H1 (cell line): ENCODE measurements around the gene NPTXR. TPM values are rescaled to one million over a fixed set of nuclear protein-coding genes. Genes with fewer than 3 reads are reported as not detected.

Experiments
- CTCF ChIA-PET: fragments of 300-600 bp; sonication (Branson Sonifier 250); formaldehyde crosslinking; loops from one replicate; lab custom pipeline; 2021; ENCODE audit not compliant: partially characterized antibody; lab: Charles Lee
- POLR2A ChIA-PET: fragments of 300-600 bp; sonication (Branson Sonifier 250); formaldehyde crosslinking; loops from one replicate; lab custom pipeline; 2021; ENCODE audit warnings: inconsistent platforms; ENCODE audit not compliant: partially characterized antibody; lab: Charles Lee
- DNase-seq, 2 experiments: peaks; one replicate each; pipeline versions ENCODE4 v3.0.0 to v3.0.0-alpha.2; 2010 to 2022; ENCODE audit warnings: low spot score in 2 of 2, low read depth in 1 of 2, mixed read lengths in 1 of 2
- FAIRE-seq: peaks from 2 replicates; lab custom pipeline; 2011; peaks lifted over from hg19 to GRCh38; lab: Jason Lieb, UNC
- H2AFZ ChIP-seq: 2 replicates; pipeline ENCODE4 v1.8.1; 2012; ENCODE audit warnings: low read length, inconsistent platforms
- H2AK5ac ChIP-seq: 2 replicates; pipeline ENCODE4 v1.6.1; 2013; ENCODE audit warnings: low read depth, low read length
- H2BK120ac ChIP-seq: replicated peaks from 2 replicates; pipeline ENCODE3; 2013; ENCODE audit warnings: low read depth, low read length, inconsistent platforms
- H2BK12ac ChIP-seq: 2 replicates; pipeline ENCODE4 v1.6.1; 2013; ENCODE audit warnings: low read depth, low read length
- H2BK15ac ChIP-seq: 2 replicates; pipeline ENCODE4 v1.6.1; 2013; ENCODE audit warnings: low read length
- H2BK20ac ChIP-seq: 2 replicates; pipeline ENCODE4 v1.6.1; 2013; ENCODE audit warnings: low read length
- H2BK5ac ChIP-seq: 2 replicates; pipeline ENCODE4 v1.6.1; 2013; ENCODE audit warnings: low read depth, low read length
- H3K14ac ChIP-seq: 2 replicates; pipeline ENCODE4 v1.6.1; 2013; ENCODE audit warnings: inconsistent platforms; ENCODE audit not compliant: insufficient read length
- H3K18ac ChIP-seq: 2 replicates; pipeline ENCODE4 v1.6.1; 2013; ENCODE audit warnings: low read length; ENCODE audit errors: extremely low read depth
- H3K23ac ChIP-seq: 2 replicates; pipeline ENCODE4 v1.6.1; 2013; ENCODE audit warnings: inconsistent platforms; ENCODE audit not compliant: insufficient read length
- H3K23me2 ChIP-seq: 2 replicates; pipeline ENCODE4 v1.6.1; 2013; ENCODE audit warnings: low read depth, low read length
- H3K27ac ChIP-seq: 2 replicates; pipeline ENCODE4 v1.6.1; 2011; ENCODE audit warnings: low read depth, low read length, inconsistent platforms
- H3K27me3 ChIP-seq, 4 experiments: replicated peaks in 1 of 4; 1 replicate in 1 of 4; 2 replicates in 3 of 4; pipeline versions ENCODE4 v1.6.1 to v1.8.1; 2011 to 2013; ENCODE audit warnings: low read length in 3 of 4, mild to moderate bottlenecking in 3 of 4, inconsistent platforms in 2 of 4, mixed read lengths in 2 of 4, moderate library complexity in 1 of 4; ENCODE audit not compliant: control insufficient read depth in 3 of 4, insufficient read depth in 3 of 4; ENCODE audit errors: extremely low read depth in 1 of 4
- H3K36me3 ChIP-seq, 4 experiments: 2 replicates each; pipeline versions ENCODE4 v1.6.1 to v1.8.1; 2011 to 2013; ENCODE audit warnings: mild to moderate bottlenecking in 4 of 4, low read length in 3 of 4, moderate library complexity in 2 of 4, control low read depth in 1 of 4, inconsistent platforms in 1 of 4; ENCODE audit not compliant: insufficient read depth in 4 of 4, control insufficient read depth in 2 of 4
- H3K4ac ChIP-seq: replicated peaks from 2 replicates; pipeline ENCODE3; 2013; ENCODE audit warnings: low read length, low read depth, mixed read lengths, inconsistent platforms; ENCODE audit not compliant: insufficient read length
- H3K4me1 ChIP-seq, 4 experiments: replicated peaks in 1 of 4; 1 replicate in 1 of 4; 2 replicates in 3 of 4; pipeline versions ENCODE4 v1.6.1 to v1.8.1; 2011 to 2013; ENCODE audit warnings: low read length in 3 of 4, inconsistent platforms in 2 of 4, mixed read lengths in 1 of 4; ENCODE audit not compliant: insufficient read depth in 4 of 4, control insufficient read depth in 3 of 4
- H3K4me2 ChIP-seq, 2 experiments: 2 replicates each; pipeline versions ENCODE4 v1.6.1 to v1.8.1; 2011 to 2013; ENCODE audit warnings: low read depth in 2 of 2, low read length in 2 of 2, control low read depth in 1 of 2, inconsistent platforms in 1 of 2, mild to moderate bottlenecking in 1 of 2; ENCODE audit not compliant: insufficient read depth in 1 of 2
- H3K4me3 ChIP-seq, 4 experiments: fragments of 200-600, 300-600 bp in 1 of 4; sonication (generic), shearing (Covaris generic), sonication (Bioruptor Twin) in 1 of 4; 2 replicates each; pipeline versions ENCODE4 v1.5.1 to v1.8.1; 2011 to 2016; ENCODE audit warnings: low read length in 4 of 4, low read depth in 3 of 4, control low read depth in 2 of 4, inconsistent platforms in 2 of 4, mild to moderate bottlenecking in 2 of 4, mixed read lengths in 1 of 4, moderate library complexity in 1 of 4; ENCODE audit not compliant: insufficient read depth in 2 of 4; ENCODE audit errors: extremely low read depth in 1 of 4
- H3K56ac ChIP-seq: replicated peaks from 2 replicates; pipeline ENCODE3; 2013; ENCODE audit warnings: low read depth, mild to moderate bottlenecking, mixed read lengths, low read length, inconsistent platforms; ENCODE audit not compliant: insufficient read length
- H3K79me1 ChIP-seq: 2 replicates; pipeline ENCODE4 v1.6.1; 2013; ENCODE audit warnings: low read depth, low read length, control low read depth
- H3K79me2 ChIP-seq, 2 experiments: 2 replicates each; pipeline versions ENCODE4 v1.6.1 to v1.8.1; 2012 to 2013; ENCODE audit warnings: low read length in 2 of 2, mild to moderate bottlenecking in 2 of 2, inconsistent platforms in 1 of 2; ENCODE audit not compliant: insufficient read depth in 2 of 2, control insufficient read depth in 1 of 2
- H3K9ac ChIP-seq, 4 experiments: replicated peaks in 1 of 4; 1 replicate in 1 of 4; 2 replicates in 3 of 4; pipeline versions ENCODE4 v1.6.1 to v1.8.1; 2011 to 2013; ENCODE audit warnings: low read depth in 3 of 4, low read length in 3 of 4, control low read depth in 2 of 4, mild to moderate bottlenecking in 2 of 4, moderate library complexity in 2 of 4, inconsistent platforms in 1 of 4; ENCODE audit errors: extremely low read depth in 1 of 4
- H3K9me3 ChIP-seq, 2 experiments: 2 replicates each; pipeline versions ENCODE4 v1.6.1 to v1.8.1; 2012 to 2013; ENCODE audit warnings: mild to moderate bottlenecking in 2 of 2, moderate library complexity in 2 of 2, control low read depth in 1 of 2, inconsistent platforms in 1 of 2, low read depth in 1 of 2, low read length in 1 of 2, mixed read lengths in 1 of 2; ENCODE audit not compliant: insufficient read depth in 2 of 2
- H4K20me1 ChIP-seq, 2 experiments: replicated peaks in 1 of 2; 2 replicates each; pipeline versions ENCODE3 to v1.8.1; 2011 to 2013; ENCODE audit warnings: inconsistent platforms in 2 of 2, low read length in 2 of 2, mild to moderate bottlenecking in 1 of 2; ENCODE audit not compliant: insufficient read depth in 2 of 2, control insufficient read depth in 1 of 2
- H4K5ac ChIP-seq: 2 replicates; pipeline ENCODE4 v1.6.1; 2013; ENCODE audit warnings: low read length, low read depth, mixed read lengths, inconsistent platforms; ENCODE audit not compliant: insufficient read length
- H4K8ac ChIP-seq: 2 replicates; pipeline ENCODE4 v1.8.0; 2013; ENCODE audit warnings: mild to moderate bottlenecking, moderate library complexity, low read length, inconsistent platforms; ENCODE audit not compliant: insufficient read depth; ENCODE audit errors: extremely low read depth
- H4K91ac ChIP-seq: replicated peaks from 2 replicates; pipeline ENCODE3; 2013; ENCODE audit warnings: low read length, mixed read lengths, inconsistent platforms; ENCODE audit not compliant: insufficient read length
- FOSL1 ChIP-seq: IDR thresholded peaks from 2 replicates; pipeline ENCODE4 v1.6.1; 2011; ENCODE audit warnings: mild to moderate bottlenecking, low read depth, low read length, moderate library complexity; ENCODE audit not compliant: insufficient read depth
- HDAC6 ChIP-seq: IDR thresholded peaks from one replicate; pipeline ENCODE4 v1.7.1; 2012; ENCODE audit warnings: low read depth, mild to moderate bottlenecking, inconsistent platforms, low read length, moderate library complexity
- MAFK ChIP-seq: IDR thresholded peaks from 2 replicates; pipeline ENCODE4 v1.6.1; 2012; ENCODE audit warnings: low read depth, mild to moderate bottlenecking, improper control_type of control experiment, low read length
- NANOG ChIP-seq: IDR thresholded peaks from 2 replicates; pipeline ENCODE4 v1.6.1; 2011; ENCODE audit warnings: low read length, low read depth, mild to moderate bottlenecking, inconsistent platforms; ENCODE audit not compliant: insufficient read depth, poor library complexity, severe bottlenecking
- WGBS, 2 experiments: shearing (Covaris generic) in 1 of 2; methylation state at CpG; one replicate each; pipeline versions ENCODE4 v1.1.6 to v1.1.7; 2013 to 2015; ENCODE audit warnings: low lambda C conversion rate in 2 of 2, mixed read lengths in 2 of 2, inconsistent platforms in 1 of 2, low coverage in 1 of 2, missing lambda C conversion rate in 1 of 2; ENCODE audit not compliant: insufficient replicate concordance in 2 of 2, insufficient coverage in 1 of 2, insufficient read length in 1 of 2; ENCODE audit errors: extremely low coverage in 1 of 2, missing lambda C conversion rate in 1 of 2; 5-methylcytosine and 5-hydroxymethylcytosine counted together
- polyA plus RNA-seq, 7 experiments: library from polyadenylated mRNA; depleted of rRNA in 3 of 7; stranded (reverse) in 5 of 7; unstranded in 2 of 7; fragments of >200 nt in 5 of 7; fragments of 200-250 nt in 2 of 7; gene quantifications; 1 replicate in 5 of 7; 2 replicates in 1 of 7; 4 replicates in 1 of 7; pipeline versions ENCODE4 v1.2.1 to v1.2.3, GENCODE V29; 2011 to 2013; ENCODE audit warnings: missing spikeins in 2 of 7, mixed read lengths in 2 of 7
- total RNA-seq: library from RNA; stranded (reverse); fragmentation: NEBNext Ultra II Directional; extraction: Animal tissue kit (Norgen Biotek cat#: 25700); gene quantifications from 2 replicates; pipeline ENCODE4 v1.2.1, GENCODE V29; 2021

NPTXR gene
- total and polyA plus RNA-seq, 2 of the 8 experiments (the other 6 are each of a cell fraction or from before 2014, with no cell fraction given), result 3.7 to 6.4 TPM

- POLR2A ChIA-PET, result interaction anchor here (1.1 to 1.2 kb wide), 2 partner anchors 10 to 61 kb away, joined by 3 read pairs; no protein-coding TSS in a partner anchor
- 85% methylated on average over 17 of the region's 17 CpGs; no CpG with 5 or more reads in 1 of the 2 experiments for WGBS, 2 experiments
- CTCF ChIA-PET, result interaction anchor here (1.0 to 6.8 kb wide), 4 partner anchors 6 to 48 kb away, joined by 3 to 53 read pairs (median 4); no protein-coding TSS in a partner anchor
Observed at GRCh38 chr22:38830026-38830844, 13.6 kb downstream of the NPTXR start.

More at GRCh38 chr22:38830026-38830844, 13.6 kb downstream of the NPTXR start:
- no peak overlapping the region for H2AFZ ChIP-seq
- H3K9me3 ChIP-seq, result no peaks in the 10 kb centered on the region
- no peaks in the 10 kb centered on the region for H3K79me1 ChIP-seq
- peaks cover 0 to 3% of the 10 kb centered on the region in 2 experiments for H4K20me1 ChIP-seq
- no peak overlapping the region for H3K4me2 ChIP-seq
- no peak overlapping the region for H3K18ac ChIP-seq
- H3K23ac ChIP-seq, result no peak overlapping the region
- H3K14ac ChIP-seq, result no peak overlapping the region
- H4K5ac ChIP-seq, result no peak overlapping the region
- H2BK15ac ChIP-seq, result no peak overlapping the region
- H2BK5ac ChIP-seq, result no peak overlapping the region
- no peak overlapping the region for H3K4me3 ChIP-seq
- H3K9ac ChIP-seq, result no peak overlapping the region
- H2BK20ac ChIP-seq, result no peak overlapping the region
- no peak overlapping the region for H2BK120ac ChIP-seq
- peaks cover 1% of the 10 kb centered on the region; the same call in 1 of the 2 replicates for H3K23me2 ChIP-seq
- no peak overlapping the region for H4K91ac ChIP-seq
- H3K4ac ChIP-seq, result no peak overlapping the region
- H3K56ac ChIP-seq, result no peak overlapping the region
- peaks cover 0 to 6% (median 3%) of the 10 kb centered on the region in 4 experiments; a peak in 2 of 7 replicates for H3K4me1 ChIP-seq
- 0 out of 2 replicates have a peak overlapping the region, but pooled peaks have one; percentile 7 for H4K8ac ChIP-seq
- H3K36me3 ChIP-seq, result no peaks in the 10 kb centered on the region
- TF ChIP-seq HDAC6, result no peak
- no peak for TF ChIP-seq MAFK
- no peak for TF ChIP-seq FOSL1
- no peak for TF ChIP-seq NANOG
- no peak for DNase-seq
- FAIRE-seq, result no peak
- H3K27ac ChIP-seq, result no peak overlapping the region
- no peak overlapping the region for H2AK5ac ChIP-seq
- 0 out of 2 replicates have a peak overlapping the region, but pooled peaks have one; percentile 17 for H2BK12ac ChIP-seq
- H3K79me2 ChIP-seq, result no peaks in the 10 kb centered on the region
- no peaks in the 10 kb centered on the region for H3K27me3 ChIP-seq
